GM12878 (cell line): ENCODE results near the gene CEP83.

Source experiments
- BHLHE40 ChIP-seq, 2 experiments: fragments of 450-650 bp in 1 of 2; IDR thresholded peaks; 2 replicates each; pipeline ENCODE4 v1.6.1; 2011 to 2017; ENCODE audit warnings: low read depth in 2 of 2, borderline replicate concordance in 1 of 2, improper control_type of control experiment in 1 of 2, low read length in 1 of 2, mild to moderate bottlenecking in 1 of 2
- RCOR1 ChIP-seq: conservative IDR thresholded peaks from 2 replicates; pipeline ENCODE4 v1.6.1; 2012; ENCODE audit warnings: low read depth, low read length, improper control_type of control experiment
- TF ChIP-seq, protein P1 (sequence below), 3 experiments: IDR thresholded peaks in 2 of 3; conservative IDR thresholded peaks in 1 of 3; 2 replicates each; pipeline ENCODE4 v1.5.1; 2011; ENCODE audit warnings: low read depth in 3 of 3, low read length in 3 of 3, mild to moderate bottlenecking in 3 of 3, control low read depth in 2 of 3, moderate library complexity in 2 of 3, inconsistent platforms in 1 of 3, mixed read lengths in 1 of 3; ENCODE audit not compliant: control insufficient read depth in 2 of 3, insufficient read depth in 1 of 3; ENCODE audit errors: extremely low read depth in 1 of 3

DNA sequence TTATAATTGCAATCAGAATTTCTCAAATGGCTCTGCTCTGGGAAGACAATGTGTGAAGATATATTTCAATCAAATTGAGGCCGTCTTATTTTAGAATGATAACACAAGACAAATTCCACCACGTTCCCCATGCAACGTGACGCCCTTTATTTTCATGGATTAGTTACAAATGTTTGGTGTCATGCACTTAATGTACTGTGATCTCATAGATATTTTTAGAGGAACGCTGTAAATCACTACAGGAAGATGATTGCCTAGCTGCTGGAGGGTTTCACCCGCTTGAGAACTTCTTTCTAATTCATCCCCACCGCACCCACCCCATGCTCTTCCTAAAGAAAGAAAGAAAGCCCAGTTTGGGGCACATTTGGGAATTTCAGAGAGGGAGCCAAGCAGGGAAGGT lies 194.1 kb downstream of the CEP83 start:
- TF ChIP-seq, protein P1, sequence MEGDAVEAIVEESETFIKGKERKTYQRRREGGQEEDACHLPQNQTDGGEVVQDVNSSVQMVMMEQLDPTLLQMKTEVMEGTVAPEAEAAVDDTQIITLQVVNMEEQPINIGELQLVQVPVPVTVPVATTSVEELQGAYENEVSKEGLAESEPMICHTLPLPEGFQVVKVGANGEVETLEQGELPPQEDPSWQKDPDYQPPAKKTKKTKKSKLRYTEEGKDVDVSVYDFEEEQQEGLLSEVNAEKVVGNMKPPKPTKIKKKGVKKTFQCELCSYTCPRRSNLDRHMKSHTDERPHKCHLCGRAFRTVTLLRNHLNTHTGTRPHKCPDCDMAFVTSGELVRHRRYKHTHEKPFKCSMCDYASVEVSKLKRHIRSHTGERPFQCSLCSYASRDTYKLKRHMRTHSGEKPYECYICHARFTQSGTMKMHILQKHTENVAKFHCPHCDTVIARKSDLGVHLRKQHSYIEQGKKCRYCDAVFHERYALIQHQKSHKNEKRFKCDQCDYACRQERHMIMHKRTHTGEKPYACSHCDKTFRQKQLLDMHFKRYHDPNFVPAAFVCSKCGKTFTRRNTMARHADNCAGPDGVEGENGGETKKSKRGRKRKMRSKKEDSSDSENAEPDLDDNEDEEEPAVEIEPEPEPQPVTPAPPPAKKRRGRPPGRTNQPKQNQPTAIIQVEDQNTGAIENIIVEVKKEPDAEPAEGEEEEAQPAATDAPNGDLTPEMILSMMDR (IDR thresholded peaks at IDR 0.05 in 2 of 3, conservative IDR thresholded peaks at IDR 0.05 in 1 of 3; ENCODE audit: control insufficient read depth in 2 of 3, extremely low read depth in 1 of 3, insufficient read depth in 1 of 3, low read depth in 3 of 3, low read length in 3 of 3): no peak
- TF ChIP-seq BHLHE40 (IDR thresholded peaks at IDR 0.05; ENCODE audit: borderline replicate concordance in 1 of 2, low read depth in 2 of 2, low read length in 1 of 2): no peak
- TF ChIP-seq RCOR1: no peak
